Adrenal gland (tissue), 5 donors: ENCODE measurements around the gene DPP6.

Source experiments
- POLR2A ChIP-seq, 2 donors: fragments of 450-650 bp; IDR thresholded peaks; one replicate each; pipeline ENCODE4 v1.6.1; 2017; ENCODE audit warnings: antibody characterized with exemption in 2 of 2, mild to moderate bottlenecking in 2 of 2, moderate library complexity in 1 of 2
- TF ChIP-seq, protein P1 (sequence below), 6 experiments: fragments of 450-650 bp in 4 of 6; fragments of 200-600 bp in 2 of 6; sonication (generic) in 1 of 6; IDR thresholded peaks; 1 replicate in 5 of 6; 2 replicates in 1 of 6; pipeline versions ENCODE4 v1.5.1 to v1.8.0; 2016 to 2021; ENCODE audit warnings: antibody characterized with exemption in 6 of 6, mild to moderate bottlenecking in 2 of 6, moderate library complexity in 1 of 6
- donor health status: DM: no; HTN: no; CAD: no.

DNA sequence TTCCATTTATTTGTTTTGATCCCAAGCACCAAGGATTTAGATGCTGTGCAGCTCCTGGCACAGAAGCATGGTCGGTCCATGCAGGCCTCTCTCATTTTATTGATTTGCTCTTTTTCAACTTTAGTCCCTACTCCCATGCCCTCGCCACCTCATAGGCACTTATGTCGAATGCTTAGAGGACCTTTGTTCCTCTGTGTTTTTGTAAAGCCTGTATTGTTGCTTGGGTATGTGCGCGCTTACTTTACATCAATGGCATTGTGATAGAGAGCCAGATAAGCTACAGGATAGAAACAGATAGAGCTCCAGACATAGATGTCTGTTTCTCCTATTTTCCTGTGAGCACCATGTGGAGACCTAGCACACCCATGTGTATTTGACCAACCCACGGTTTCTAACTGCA lies 725.7 kb downstream of the DPP6 start:
- TF ChIP-seq, protein P1, sequence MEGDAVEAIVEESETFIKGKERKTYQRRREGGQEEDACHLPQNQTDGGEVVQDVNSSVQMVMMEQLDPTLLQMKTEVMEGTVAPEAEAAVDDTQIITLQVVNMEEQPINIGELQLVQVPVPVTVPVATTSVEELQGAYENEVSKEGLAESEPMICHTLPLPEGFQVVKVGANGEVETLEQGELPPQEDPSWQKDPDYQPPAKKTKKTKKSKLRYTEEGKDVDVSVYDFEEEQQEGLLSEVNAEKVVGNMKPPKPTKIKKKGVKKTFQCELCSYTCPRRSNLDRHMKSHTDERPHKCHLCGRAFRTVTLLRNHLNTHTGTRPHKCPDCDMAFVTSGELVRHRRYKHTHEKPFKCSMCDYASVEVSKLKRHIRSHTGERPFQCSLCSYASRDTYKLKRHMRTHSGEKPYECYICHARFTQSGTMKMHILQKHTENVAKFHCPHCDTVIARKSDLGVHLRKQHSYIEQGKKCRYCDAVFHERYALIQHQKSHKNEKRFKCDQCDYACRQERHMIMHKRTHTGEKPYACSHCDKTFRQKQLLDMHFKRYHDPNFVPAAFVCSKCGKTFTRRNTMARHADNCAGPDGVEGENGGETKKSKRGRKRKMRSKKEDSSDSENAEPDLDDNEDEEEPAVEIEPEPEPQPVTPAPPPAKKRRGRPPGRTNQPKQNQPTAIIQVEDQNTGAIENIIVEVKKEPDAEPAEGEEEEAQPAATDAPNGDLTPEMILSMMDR (IDR thresholded peaks at IDR 0.05), result no peak
- no peak for TF ChIP-seq POLR2A (IDR thresholded peaks at IDR 0.05)
